ENCODE results near the gene GAN. TPM values are rescaled to one million over a fixed set of nuclear protein-coding genes. Genes with fewer than 3 reads are reported as not detected.

Gene GAN
- total and polyA plus RNA-seq, 4 donors = 9.8 to 39.2 (median 14.8) TPM

GRCh38 chr16:81390840-81391239 is 76.1 kb downstream of the GAN start:
- WGBS (ENCODE audit: insufficient coverage) = 85% methylated on average over 9 of the region's 10 CpGs
- Histone ChIP-seq H3K9me3 (ENCODE audit: control insufficient read depth, insufficient read depth, low read length) (no peaks in the 10 kb centered on the region), H3K4me1 (ENCODE audit: control insufficient read depth, insufficient read depth, low read length) (no peaks in the 10 kb centered on the region), H3K27ac (ENCODE audit: low read depth, low read length) (no peak overlapping the region), H3K27me3 (ENCODE audit: control insufficient read depth, insufficient read depth, low read length) (no peaks in the 10 kb centered on the region), H3K36me3 (ENCODE audit: control insufficient read depth, insufficient read depth, low read length) (peaks cover 30% of the 10 kb centered on the region), H3K4me3 (ENCODE audit: low read depth, low read length) (no peak overlapping the region)
- DNase-seq (ENCODE audit: low read depth in 4 of 6, low spot score in 6 of 6) = peak in 2 of 6 donors; percentile 52 to 54

GRCh38 chr16:81392011-81392410 is 77.2 kb downstream of the GAN start:
- DNase-seq (ENCODE audit: low read depth in 4 of 6, low spot score in 6 of 6) = no peak
- no peaks in the 10 kb centered on the region for H3K27me3 ChIP-seq (ENCODE audit: control insufficient read depth, insufficient read depth, low read length)
- H3K4me3 ChIP-seq (ENCODE audit: low read depth, low read length) = no peak overlapping the region
- H3K36me3 ChIP-seq (ENCODE audit: control insufficient read depth, insufficient read depth, low read length) = peaks cover 25% of the 10 kb centered on the region
- no peak overlapping the region for H3K27ac ChIP-seq (ENCODE audit: low read depth, low read length)
- no peaks in the 10 kb centered on the region for H3K9me3 ChIP-seq (ENCODE audit: control insufficient read depth, insufficient read depth, low read length)
- H3K4me1 ChIP-seq (ENCODE audit: control insufficient read depth, insufficient read depth, low read length) = no peaks in the 10 kb centered on the region
- 100% methylated on average over 5 of the region's 6 CpGs for WGBS (ENCODE audit: insufficient coverage)

- WGBS (ENCODE audit: insufficient coverage) = 92% methylated on average over 6 of the region's 7 CpGs
- no peaks in the 10 kb centered on the region for H3K9me3 ChIP-seq (ENCODE audit: control insufficient read depth, insufficient read depth, low read length)
- DNase-seq (ENCODE audit: low read depth in 4 of 6, low spot score in 6 of 6) = no peak
Measured at GRCh38 chr16:81394416-81394815, 79.7 kb downstream of the GAN start.

GRCh38 chr16:81394966-81395655 is 80.3 kb downstream of the GAN start:
- no peaks in the 10 kb centered on the region for H3K4me1 ChIP-seq (ENCODE audit: control insufficient read depth, insufficient read depth, low read length)
- H3K4me3 ChIP-seq (ENCODE audit: low read depth, low read length) = no peak overlapping the region
- H3K9me3 ChIP-seq (ENCODE audit: control insufficient read depth, insufficient read depth, low read length) = peaks cover 3% of the 10 kb centered on the region
- 60% methylated on average over 5 of the region's 13 CpGs for WGBS (ENCODE audit: insufficient coverage)
- peaks cover 14% of the 10 kb centered on the region for H3K36me3 ChIP-seq (ENCODE audit: control insufficient read depth, insufficient read depth, low read length)
- H3K27ac ChIP-seq (ENCODE audit: low read depth, low read length) = no peak overlapping the region
- DNase-seq (ENCODE audit: low read depth in 4 of 6, low spot score in 6 of 6) = no peak
- H3K27me3 ChIP-seq (ENCODE audit: control insufficient read depth, insufficient read depth, low read length) = no peaks in the 10 kb centered on the region

More at GRCh38 chr16:81394416-81394815, 79.7 kb downstream of the GAN start:
- no peak overlapping the region for H3K4me3 ChIP-seq (ENCODE audit: low read depth, low read length)
- H3K27ac ChIP-seq (ENCODE audit: low read depth, low read length) = no peak overlapping the region
- H3K4me1 ChIP-seq (ENCODE audit: control insufficient read depth, insufficient read depth, low read length) = no peaks in the 10 kb centered on the region
- H3K27me3 ChIP-seq (ENCODE audit: control insufficient read depth, insufficient read depth, low read length) = no peaks in the 10 kb centered on the region
- peaks cover 17% of the 10 kb centered on the region for H3K36me3 ChIP-seq (ENCODE audit: control insufficient read depth, insufficient read depth, low read length)

GRCh38 chr16:81397058-81397878 is 82.5 kb downstream of the GAN start:
- Histone ChIP-seq H3K27me3 (ENCODE audit: control insufficient read depth, insufficient read depth, low read length) (no peaks in the 10 kb centered on the region), H3K4me1 (ENCODE audit: control insufficient read depth, insufficient read depth, low read length) (peaks cover 4% of the 10 kb centered on the region), H3K4me3 (ENCODE audit: low read depth, low read length) (no peak overlapping the region), H3K27ac (ENCODE audit: low read depth, low read length) (no peak overlapping the region), H3K9me3 (ENCODE audit: control insufficient read depth, insufficient read depth, low read length) (peaks cover 4% of the 10 kb centered on the region), H3K36me3 (ENCODE audit: control insufficient read depth, insufficient read depth, low read length) (peaks cover 7% of the 10 kb centered on the region)
- WGBS (ENCODE audit: insufficient coverage) = 88% methylated on average over 21 of the region's 21 CpGs
- DNase-seq (ENCODE audit: low read depth in 4 of 6, low spot score in 6 of 6) = no peak

GRCh38 chr16:81397879-81398520 is 83.2 kb downstream of the GAN start:
- H3K4me1 ChIP-seq (ENCODE audit: control insufficient read depth, insufficient read depth, low read length) = peaks cover 4% of the 10 kb centered on the region
- H3K27me3 ChIP-seq (ENCODE audit: control insufficient read depth, insufficient read depth, low read length) = no peaks in the 10 kb centered on the region
- no peak for DNase-seq (ENCODE audit: low read depth in 4 of 6, low spot score in 6 of 6)
- WGBS (ENCODE audit: insufficient coverage) = 94% methylated on average over 9 of the region's 14 CpGs
- H3K27ac ChIP-seq (ENCODE audit: low read depth, low read length) = no peak overlapping the region
- no peak overlapping the region for H3K4me3 ChIP-seq (ENCODE audit: low read depth, low read length)
- peaks cover 3% of the 10 kb centered on the region for H3K36me3 ChIP-seq (ENCODE audit: control insufficient read depth, insufficient read depth, low read length)
- H3K9me3 ChIP-seq (ENCODE audit: control insufficient read depth, insufficient read depth, low read length) = peaks cover 4% of the 10 kb centered on the region

- Histone ChIP-seq H3K9me3 (ENCODE audit: control insufficient read depth, insufficient read depth, low read length) (peaks cover 4% of the 10 kb centered on the region), H3K27ac (ENCODE audit: low read depth, low read length) (no peak overlapping the region), H3K36me3 (ENCODE audit: control insufficient read depth, insufficient read depth, low read length) (peaks cover 3% of the 10 kb centered on the region), H3K27me3 (ENCODE audit: control insufficient read depth, insufficient read depth, low read length) (no peaks in the 10 kb centered on the region), H3K4me1 (ENCODE audit: control insufficient read depth, insufficient read depth, low read length) (peaks cover 14% of the 10 kb centered on the region), H3K4me3 (ENCODE audit: low read depth, low read length) (no peak overlapping the region)
- no CpG with 5 or more reads among the region's 1 CpG for WGBS (ENCODE audit: insufficient coverage)
- DNase-seq (ENCODE audit: low read depth in 4 of 6, low spot score in 6 of 6) = no peak
Measured at GRCh38 chr16:81399909-81400308, 85.1 kb downstream of the GAN start.

- Histone ChIP-seq H3K27ac (ENCODE audit: low read depth, low read length) (no peak overlapping the region), H3K4me1 (ENCODE audit: control insufficient read depth, insufficient read depth, low read length) (peaks cover 14% of the 10 kb centered on the region), H3K36me3 (ENCODE audit: control insufficient read depth, insufficient read depth, low read length) (no peaks in the 10 kb centered on the region), H3K27me3 (ENCODE audit: control insufficient read depth, insufficient read depth, low read length) (no peaks in the 10 kb centered on the region), H3K9me3 (ENCODE audit: control insufficient read depth, insufficient read depth, low read length) (peaks cover 4% of the 10 kb centered on the region), H3K4me3 (ENCODE audit: low read depth, low read length) (no peak overlapping the region)
- 64% methylated on average over 17 of the region's 19 CpGs for WGBS (ENCODE audit: insufficient coverage)
- DNase-seq (ENCODE audit: low read depth in 4 of 6, low spot score in 6 of 6) = no peak
Measured at GRCh38 chr16:81401035-81401950, 86.5 kb downstream of the GAN start.

- DNase-seq (ENCODE audit: low read depth in 4 of 6, low spot score in 6 of 6) = no peak
- no peak overlapping the region for H3K4me3 ChIP-seq (ENCODE audit: low read depth, low read length)
Measured at GRCh38 chr16:81403208-81403600, 88.4 kb downstream of the GAN start.

More at GRCh38 chr16:81403208-81403600, 88.4 kb downstream of the GAN start:
- Histone ChIP-seq H3K27me3 (ENCODE audit: control insufficient read depth, insufficient read depth, low read length) (no peaks in the 10 kb centered on the region), H3K36me3 (ENCODE audit: control insufficient read depth, insufficient read depth, low read length) (no peaks in the 10 kb centered on the region), H3K4me1 (ENCODE audit: control insufficient read depth, insufficient read depth, low read length) (peaks cover 14% of the 10 kb centered on the region), H3K27ac (ENCODE audit: low read depth, low read length) (no peak overlapping the region), H3K9me3 (ENCODE audit: control insufficient read depth, insufficient read depth, low read length) (peaks cover 4% of the 10 kb centered on the region)
- WGBS (ENCODE audit: insufficient coverage) = 4% methylated on average over 4 of the region's 5 CpGs

Data from spinal cord (tissue), 10 donors.